HG03095 (cell line): ENCODE results near the gene ALDOB.

Experiments used
- ATAC-seq: cut with Tn5 transposase; IDR thresholded peaks from one replicate; pipeline ENCODE4 v1.9.1; 2021; ENCODE audit warnings: moderate library complexity; ENCODE audit not compliant: unreplicated experiment

Gene ALDOB

DNA sequence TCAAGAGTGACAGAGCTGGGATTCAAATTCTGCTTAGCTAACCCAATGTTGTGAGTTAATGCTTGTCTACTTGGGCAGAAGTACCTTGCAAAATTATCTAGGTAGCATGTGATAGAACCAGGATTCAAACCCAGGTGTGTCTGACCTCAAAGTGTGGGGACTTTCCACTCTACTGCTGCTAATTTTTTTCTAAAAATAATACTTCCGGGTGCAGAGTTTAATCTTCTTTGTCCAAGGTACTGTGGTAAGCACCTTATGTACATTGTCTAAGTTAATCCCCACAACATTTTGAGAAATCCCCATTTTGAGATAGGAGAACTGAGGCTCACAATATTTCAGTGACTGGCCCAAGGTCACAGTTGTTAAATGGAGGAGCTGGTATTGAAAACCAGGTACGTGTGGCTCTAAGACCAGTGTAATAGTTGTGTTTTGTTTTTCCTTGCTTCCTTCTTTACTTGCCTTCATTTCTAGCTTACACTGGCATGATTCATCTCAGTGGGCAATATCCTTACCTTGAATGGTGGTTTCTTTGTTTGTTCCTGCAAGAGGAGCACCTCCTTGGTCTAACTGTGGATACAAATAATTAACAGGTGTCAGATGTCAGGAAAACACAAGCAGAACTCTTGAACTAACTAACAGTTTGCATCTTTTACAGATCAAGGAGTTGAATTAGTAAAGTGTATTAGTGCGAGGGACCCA lies 7.5 kb downstream of the ALDOB start:
- ATAC-seq, result peak; percentile 64

GRCh38 chr9:101427358-101427757 lies 8.2 kb downstream of the ALDOB start:
- ATAC-seq, result no peak

GRCh38 chr9:101421653-101422065 lies 13.9 kb downstream of the ALDOB start:
- ATAC-seq, result no peak

- no peak for ATAC-seq
Measured at GRCh38 chr9:101419863-101420262, 15.7 kb downstream of the ALDOB start.

DNA sequence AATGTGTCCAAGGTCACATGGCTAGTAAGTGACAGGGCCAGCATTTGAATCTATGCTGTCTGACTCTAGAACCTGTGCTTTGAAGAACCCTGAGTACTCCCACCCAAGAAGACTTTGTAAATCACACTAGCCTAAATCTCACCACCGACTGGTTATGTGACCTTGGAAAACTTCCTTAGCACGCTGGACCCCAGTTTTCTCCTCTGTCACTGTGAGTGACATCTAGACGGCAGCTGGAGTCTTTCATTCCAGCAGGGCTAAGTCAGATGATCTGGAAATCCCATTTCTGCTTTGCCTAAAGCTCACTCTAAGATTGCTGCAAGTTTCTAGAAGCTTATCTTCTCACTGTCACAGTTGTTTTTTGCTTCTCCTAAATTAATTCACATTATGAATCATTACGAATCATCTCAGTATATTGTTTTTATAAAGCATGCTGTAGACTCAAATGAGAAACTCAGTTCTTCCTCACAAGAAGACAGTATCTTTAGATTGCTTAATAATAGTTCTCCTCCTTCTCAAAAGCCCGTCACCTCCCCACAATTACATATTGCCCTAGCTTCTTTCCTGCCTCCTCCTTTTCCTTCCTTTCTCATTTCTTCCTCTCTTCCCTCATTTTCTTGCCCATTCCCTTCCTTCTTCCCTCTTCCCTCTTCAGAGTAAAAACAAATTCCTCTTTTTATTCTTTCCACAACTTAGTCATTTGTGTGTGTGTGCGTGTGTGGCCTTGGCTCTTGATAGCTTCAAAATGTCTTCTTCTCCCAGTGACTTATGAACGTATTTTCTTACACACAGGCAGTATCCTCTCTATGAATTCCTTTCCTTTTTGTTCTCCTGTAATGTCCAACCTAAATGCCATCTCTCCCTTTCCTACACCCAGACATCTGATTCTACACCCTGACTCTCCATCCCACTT lies 16.8 kb downstream of the ALDOB start:
- no peak for ATAC-seq

GRCh38 chr9:101417977-101418376 lies 17.6 kb downstream of the ALDOB start:
- ATAC-seq, result no peak

DNA sequence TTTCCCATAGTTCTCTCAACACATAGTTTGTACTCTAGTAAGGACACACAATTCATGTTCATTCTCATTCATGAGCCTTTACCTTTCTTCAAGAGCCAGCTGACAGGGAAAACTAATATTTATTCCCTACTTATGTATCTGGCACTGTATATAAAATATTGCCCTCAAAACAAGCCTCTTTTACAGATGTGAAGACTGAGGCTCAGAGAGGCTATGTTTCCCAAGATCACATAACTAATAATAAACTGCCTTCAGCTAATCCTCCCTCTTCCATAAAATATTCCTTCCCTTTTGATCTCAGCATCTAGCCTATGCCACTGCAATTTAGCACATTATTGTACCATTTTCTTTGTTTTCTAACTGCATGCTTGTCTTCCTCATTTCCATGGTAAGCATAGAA lies 18.2 kb downstream of the ALDOB start:
- ATAC-seq, result no peak

GRCh38 chr9:101415578-101415977 lies 20.0 kb downstream of the ALDOB start:
- ATAC-seq, result no peak

GRCh38 chr9:101414839-101415238 lies 20.7 kb downstream of the ALDOB start:
- ATAC-seq, result no peak

DNA sequence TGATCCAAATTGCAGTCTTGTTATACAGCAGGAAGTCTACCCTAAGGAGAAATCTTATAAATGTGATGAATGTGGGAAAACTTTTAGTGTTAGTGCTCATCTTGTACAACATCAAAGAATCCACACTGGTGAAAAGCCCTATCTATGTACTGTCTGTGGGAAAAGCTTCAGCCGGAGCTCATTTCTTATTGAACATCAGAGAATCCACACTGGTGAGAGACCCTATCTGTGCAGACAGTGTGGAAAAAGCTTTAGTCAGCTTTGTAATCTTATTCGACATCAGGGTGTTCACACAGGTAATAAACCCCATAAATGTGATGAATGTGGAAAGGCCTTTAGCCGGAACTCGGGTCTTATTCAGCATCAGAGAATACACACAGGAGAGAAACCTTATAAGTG lies 26.5 kb downstream of the ALDOB start:
- ATAC-seq, result no peak

DNA sequence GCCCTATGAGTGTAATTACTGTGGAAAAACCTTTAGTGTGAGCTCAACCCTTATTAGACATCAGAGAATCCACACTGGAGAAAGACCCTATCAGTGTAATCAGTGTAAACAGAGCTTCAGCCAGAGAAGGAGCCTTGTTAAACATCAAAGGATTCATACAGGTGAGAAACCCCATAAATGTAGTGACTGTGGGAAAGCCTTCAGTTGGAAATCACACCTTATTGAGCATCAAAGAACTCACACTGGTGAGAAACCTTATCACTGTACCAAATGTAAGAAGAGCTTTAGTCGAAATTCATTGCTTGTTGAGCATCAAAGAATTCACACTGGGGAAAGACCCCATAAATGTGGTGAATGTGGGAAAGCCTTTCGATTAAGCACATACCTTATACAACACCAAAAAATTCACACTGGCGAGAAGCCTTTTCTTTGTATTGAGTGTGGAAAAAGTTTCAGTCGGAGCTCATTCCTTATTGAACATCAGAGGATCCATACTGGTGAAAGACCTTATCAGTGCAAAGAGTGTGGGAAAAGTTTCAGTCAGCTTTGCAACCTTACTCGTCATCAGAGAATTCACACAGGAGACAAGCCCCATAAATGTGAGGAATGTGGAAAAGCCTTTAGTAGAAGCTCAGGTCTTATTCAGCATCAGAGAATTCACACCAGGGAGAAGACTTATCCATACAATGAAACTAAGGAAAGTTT lies 27.0 kb downstream of the ALDOB start:
- no peak for ATAC-seq

GRCh38 chr9:101403516-101404285 lies 31.9 kb downstream of the ALDOB start:
- ATAC-seq, result no peak

GRCh38 chr9:101400120-101400519 lies 35.5 kb downstream of the ALDOB start:
- ATAC-seq, result no peak

DNA sequence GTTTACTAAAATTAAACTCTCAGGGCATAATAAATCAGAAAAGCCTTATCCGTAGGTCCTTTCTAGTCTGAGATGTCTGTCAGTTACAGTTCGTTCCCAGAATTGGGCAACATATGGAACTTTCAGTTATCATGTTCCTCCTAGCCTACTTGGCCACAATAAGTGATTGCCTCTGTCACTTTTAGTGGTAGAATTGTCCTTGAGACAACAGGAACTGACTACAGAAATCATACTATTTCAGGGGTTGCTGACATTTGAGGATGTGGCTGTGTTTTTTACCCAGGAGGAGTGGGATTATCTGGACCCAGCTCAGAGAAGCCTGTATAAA lies 36.0 kb downstream of the ALDOB start:
- no peak for ATAC-seq

DNA sequence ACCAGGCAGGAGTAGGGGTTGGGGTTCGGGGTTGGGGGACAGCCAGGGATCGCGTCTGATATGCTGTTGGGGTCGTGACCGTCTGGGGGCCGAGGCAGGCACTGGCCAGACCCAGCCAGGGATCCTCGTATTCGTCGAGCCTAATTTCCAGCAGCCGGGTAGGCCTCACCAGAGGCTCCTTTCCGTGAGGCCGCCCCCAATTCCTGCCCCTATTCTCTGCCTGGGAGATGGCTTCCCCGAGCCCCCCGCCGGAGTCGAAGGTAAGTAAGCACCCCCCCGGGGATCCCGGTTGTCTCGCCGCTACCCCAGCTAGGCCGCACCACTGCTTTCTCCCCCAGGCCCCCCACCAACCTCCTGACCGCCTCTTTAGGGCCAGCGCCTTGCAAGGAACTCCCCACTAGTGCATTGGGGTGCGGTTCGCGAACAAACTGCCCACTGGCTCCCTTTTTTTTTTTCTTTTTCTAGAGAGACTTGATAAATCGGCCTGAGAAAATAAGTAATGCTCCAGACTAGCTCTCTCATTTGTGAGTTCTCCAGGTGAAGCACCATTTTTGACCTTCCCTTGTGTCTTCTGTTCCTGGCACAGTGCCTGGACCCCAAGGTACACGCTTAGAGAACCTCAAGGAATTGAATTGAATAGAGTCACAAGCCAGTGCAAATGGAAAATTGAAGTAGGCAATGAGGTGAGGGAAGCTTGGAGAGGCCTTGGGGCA lies 36.5 kb downstream of the ALDOB start:
- ATAC-seq, result peak; percentile 9

DNA sequence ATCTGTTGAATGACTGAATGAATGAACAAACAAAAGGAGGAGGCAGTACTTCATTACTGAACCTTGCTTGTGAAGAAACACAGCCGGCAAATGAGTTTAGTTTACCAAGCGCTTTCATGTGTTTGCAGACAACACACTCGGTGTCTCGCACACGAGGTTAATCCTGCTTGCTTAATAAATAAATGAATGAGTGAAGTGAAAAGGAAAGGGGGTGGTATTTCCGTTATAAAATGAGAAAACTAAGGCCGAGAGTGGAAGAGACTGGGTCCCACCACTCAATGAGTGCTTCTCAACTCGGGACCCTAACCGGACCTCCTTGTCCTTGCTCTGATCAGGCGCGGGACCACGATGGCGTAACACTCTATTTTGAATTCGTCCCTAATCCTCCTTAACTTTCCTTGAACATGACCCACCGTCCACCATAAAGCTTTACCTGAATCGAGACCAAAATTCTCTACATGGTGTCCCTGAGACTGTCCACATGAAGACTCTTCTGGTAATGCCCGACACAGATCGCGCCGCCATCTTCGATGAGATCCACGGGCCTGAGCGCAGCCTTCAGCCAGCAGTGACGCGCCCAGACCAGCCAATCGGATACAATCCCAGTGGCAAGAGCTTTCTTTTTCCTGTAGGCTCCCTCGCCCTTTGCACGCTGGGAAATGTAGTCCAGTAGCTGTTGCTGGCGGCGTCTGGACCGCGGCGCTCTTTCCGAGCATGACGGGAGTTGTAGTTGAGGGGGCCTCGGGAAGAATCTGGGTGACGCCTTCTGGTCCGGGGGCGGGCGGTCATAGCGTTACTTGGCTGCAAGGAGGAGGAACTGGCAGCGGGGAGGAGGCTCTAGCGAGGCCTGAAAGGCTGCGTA lies 37.3 kb downstream of the ALDOB start, which contains the start of the genes MRPL50 and ZNF189:
MRPL50 (minus strand) TSS at position 551 of the 862 bp plus-strand sequence; CDS start at position 525, 26 bp downstream.
ZNF189 (plus strand) TSS at position 784 of the 862 bp plus-strand sequence. CDS start 306 bp downstream, outside the sequence.
- peak; percentile 97 for ATAC-seq

DNA sequence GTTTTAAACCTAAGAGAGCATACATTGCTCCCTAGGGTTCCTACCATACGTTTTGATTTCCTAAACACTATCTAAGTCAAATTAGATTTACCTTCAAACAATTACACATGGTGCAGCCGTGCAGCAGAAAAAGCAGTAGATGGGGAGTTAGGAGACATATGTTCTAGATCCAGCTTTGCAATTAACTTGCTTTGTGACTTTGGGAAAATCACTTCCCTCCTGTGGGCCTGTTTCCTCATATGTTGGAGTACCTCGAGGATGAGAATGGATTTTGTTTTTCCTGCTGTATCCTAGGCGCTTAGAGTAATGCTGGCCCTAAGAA lies 37.9 kb downstream of the ALDOB start:
- ATAC-seq, result no peak

GRCh38 chr9:101394687-101395086 lies 40.9 kb downstream of the ALDOB start:
- ATAC-seq, result no peak

DNA sequence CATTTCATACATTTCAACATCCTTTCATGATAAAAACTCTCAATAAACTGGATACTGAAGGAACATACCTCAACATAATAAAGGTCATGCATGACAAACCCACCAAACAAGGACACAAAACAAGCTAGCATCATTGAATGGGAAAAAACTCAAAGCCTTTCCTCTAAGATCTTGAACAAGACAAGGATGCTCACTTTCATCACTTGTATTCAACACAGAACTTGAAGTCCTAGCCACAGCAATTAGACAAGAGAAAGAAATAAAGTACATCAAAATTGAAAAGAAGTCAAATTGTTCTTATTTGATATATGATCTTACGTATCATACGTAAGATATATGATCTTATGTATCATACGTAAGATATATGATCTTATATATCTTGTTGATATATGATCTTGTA lies 42.4 kb downstream of the ALDOB start:
- ATAC-seq, result no peak
